LNCAP (cell line): ENCODE results near the gene HSD17B12.

Source experiments
- CTCF ChIP-seq: fragments of 450-650 bp; IDR thresholded peaks from 2 replicates; pipeline ENCODE4 v1.5.1; 2017; ENCODE audit warnings: mild to moderate bottlenecking

HSD17B12 gene

GRCh38 chr11:43681401-43681942 is 934 bp downstream of the HSD17B12 start:
- TF ChIP-seq CTCF: no peak

- no peak for TF ChIP-seq CTCF
Measured at GRCh38 chr11:43685440-43685839, 4.9 kb downstream of the HSD17B12 start.

- TF ChIP-seq CTCF: no peak
Measured at GRCh38 chr11:43686207-43686606, 5.7 kb downstream of the HSD17B12 start.

- TF ChIP-seq CTCF: no peak
Measured at GRCh38 chr11:43687120-43687791, 6.7 kb downstream of the HSD17B12 start.

- no peak for TF ChIP-seq CTCF
Measured at GRCh38 chr11:43688394-43688793, 7.9 kb downstream of the HSD17B12 start.

- TF ChIP-seq CTCF: no peak
Measured at GRCh38 chr11:43689167-43689566, 8.6 kb downstream of the HSD17B12 start.

GRCh38 chr11:43690929-43691725 is 10.6 kb downstream of the HSD17B12 start:
- TF ChIP-seq CTCF: no peak
